Skeletal muscle satellite cell (primary cell): ENCODE data around the gene SLC38A9.

Source experiments
- H3K27me3 ChIP-seq: 2 replicates; pipeline ENCODE4 v1.7.0; 2013; ENCODE audit warnings: low read length; ENCODE audit not compliant: control insufficient read depth, insufficient read depth
- H3K36me3 ChIP-seq: 2 replicates; pipeline ENCODE4 v1.7.0; 2013; ENCODE audit warnings: mild to moderate bottlenecking, control low read depth, low read length; ENCODE audit not compliant: insufficient read depth
- H3K4me1 ChIP-seq: 2 replicates; pipeline ENCODE4 v1.7.0; 2013; ENCODE audit warnings: low read length; ENCODE audit not compliant: control insufficient read depth, insufficient read depth
- H3K4me2 ChIP-seq: 2 replicates; pipeline ENCODE4 v1.7.0; 2013; ENCODE audit warnings: mild to moderate bottlenecking, low read length
- H3K4me3 ChIP-seq: 2 replicates; pipeline ENCODE4 v1.7.0; 2013; ENCODE audit warnings: low read length
- H3K9ac ChIP-seq: 2 replicates; pipeline ENCODE4 v1.7.0; 2013; ENCODE audit warnings: mild to moderate bottlenecking, low read depth, low read length, moderate library complexity
- H3K9me3 ChIP-seq: replicated peaks from 2 replicates; pipeline ENCODE4 v1.7.0; 2013; ENCODE audit warnings: mild to moderate bottlenecking, control low read depth, low read length

The SLC38A9 gene

DNA sequence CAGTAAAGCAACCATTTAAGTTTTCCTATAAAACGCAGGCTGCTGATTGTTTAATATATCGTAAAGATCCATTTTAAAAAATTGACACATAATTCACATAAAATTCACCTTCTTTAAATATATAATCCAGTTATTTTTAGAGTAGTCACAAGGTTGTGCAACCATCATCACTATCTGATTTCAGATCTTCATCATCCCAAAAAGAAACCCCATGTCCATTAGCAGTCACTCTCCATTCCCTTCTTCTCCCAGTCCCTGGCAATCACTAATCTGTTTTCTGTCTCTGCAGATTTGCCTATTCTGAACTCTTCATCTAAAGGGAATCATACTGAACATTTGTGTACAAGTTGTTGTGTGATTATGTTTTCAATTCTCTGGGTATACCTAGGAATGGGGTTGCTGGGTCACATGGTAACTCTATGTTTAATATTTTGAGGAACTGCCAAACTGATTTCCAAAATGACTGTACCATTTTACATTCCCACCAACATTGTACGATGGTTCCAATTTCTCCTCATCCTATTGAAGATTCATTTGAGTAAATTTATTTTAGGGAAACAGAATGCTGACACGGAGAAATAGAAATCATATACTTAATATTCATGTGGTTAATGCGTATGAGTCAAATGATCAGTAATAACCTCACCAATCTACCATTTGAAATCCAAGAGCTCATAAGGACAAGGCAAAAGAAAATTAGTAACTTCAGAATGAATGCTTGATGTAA is 119.6 kb downstream of the SLC38A9 start:
- Histone ChIP-seq H3K27me3 (no peaks in the 10 kb centered on the region), H3K4me2 (no peak overlapping the region), H3K9me3 (no peaks in the 10 kb centered on the region), H3K4me3 (no peak overlapping the region), H3K36me3 (no peaks in the 10 kb centered on the region), H3K9ac (no peak overlapping the region), H3K4me1 (peaks cover 9% of the 10 kb centered on the region)

DNA sequence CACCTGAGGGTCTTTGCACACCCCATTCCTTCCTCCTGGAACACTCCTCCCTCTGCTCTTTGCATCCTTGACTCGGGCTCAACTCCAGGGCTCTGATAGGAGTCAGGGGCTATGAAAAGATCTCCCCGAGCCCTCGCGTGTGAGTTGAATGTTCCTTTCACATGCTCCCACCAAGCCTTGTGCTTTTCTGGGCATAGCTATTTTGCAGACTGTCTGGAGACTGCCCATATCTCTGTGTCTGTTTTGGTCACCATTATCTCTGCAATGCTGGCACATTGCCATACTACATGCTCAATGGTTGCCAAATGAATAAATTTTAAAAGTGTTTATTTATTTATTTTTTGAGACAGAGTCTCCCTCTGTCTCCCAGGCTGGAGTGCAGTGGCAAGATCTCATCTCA is 120.4 kb downstream of the SLC38A9 start:
- H3K4me3 ChIP-seq, result no peak overlapping the region
- H3K4me1 ChIP-seq, result peaks cover under 1% of the 10 kb centered on the region
- no peaks in the 10 kb centered on the region for H3K36me3 ChIP-seq
- H3K9ac ChIP-seq, result no peak overlapping the region
- H3K27me3 ChIP-seq, result no peaks in the 10 kb centered on the region
- H3K9me3 ChIP-seq, result no peaks in the 10 kb centered on the region
- H3K4me2 ChIP-seq, result no peak overlapping the region

DNA sequence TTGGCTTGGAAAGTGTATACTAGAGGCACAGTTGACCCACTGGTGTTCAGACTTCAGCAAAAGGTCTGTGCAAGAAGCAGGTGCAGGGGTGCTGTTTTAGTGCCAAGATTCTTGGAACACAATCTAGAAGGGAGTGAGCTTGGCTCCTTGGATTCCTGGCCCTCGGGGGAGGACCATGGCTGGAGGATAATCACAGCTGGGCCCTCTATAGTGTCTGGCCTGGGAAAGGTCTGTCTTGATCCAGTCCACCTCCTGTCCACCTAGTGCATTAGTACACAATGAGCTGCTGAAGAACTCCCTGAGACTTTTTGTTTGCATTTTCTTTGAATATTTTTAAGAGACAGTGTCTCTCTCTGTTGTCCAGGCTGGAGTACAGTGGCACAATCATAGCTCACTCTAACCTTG is 126.9 kb downstream of the SLC38A9 start:
- Histone ChIP-seq H3K4me1 (no peaks in the 10 kb centered on the region), H3K9me3 (no peaks in the 10 kb centered on the region), H3K4me2 (no peak overlapping the region), H3K27me3 (no peaks in the 10 kb centered on the region), H3K9ac (no peak overlapping the region), H3K4me3 (no peak overlapping the region), H3K36me3 (no peaks in the 10 kb centered on the region)

DNA sequence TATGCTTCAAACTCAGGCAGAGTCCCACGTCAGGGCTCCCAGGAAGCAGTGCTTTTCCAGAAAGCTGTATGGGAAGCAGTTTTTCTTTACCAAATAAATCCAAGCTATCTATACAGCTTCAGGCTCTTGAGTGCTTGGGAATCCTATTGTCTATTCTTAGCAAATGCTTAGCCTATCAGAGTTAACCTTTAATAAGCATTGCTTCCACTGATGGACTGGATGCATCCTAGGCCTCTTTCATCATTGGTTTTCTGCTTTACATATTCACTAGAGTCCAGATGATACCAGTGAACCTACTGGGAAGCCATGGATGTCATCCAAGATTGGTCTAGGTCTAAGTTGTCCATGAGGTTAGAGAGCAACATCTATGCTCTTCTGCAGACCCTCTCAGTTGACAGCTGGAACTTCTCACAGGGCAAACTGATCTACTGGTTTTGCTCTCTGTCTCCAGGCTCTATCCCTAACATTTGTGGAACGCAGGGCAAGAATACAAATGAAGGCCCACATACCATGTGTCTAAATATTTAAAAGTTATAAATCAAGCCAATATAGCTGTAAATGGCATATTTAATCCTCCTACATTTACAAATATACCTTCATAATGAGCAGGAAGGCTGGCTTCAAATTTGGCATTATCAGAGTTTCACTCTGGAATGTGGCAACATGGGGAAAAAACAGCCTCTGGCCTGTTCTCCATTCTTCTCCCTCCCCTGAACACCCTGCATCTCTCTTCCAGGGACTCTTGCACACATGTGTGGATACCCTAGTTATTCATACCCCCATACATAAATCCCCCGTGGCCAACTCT is 127.5 kb downstream of the SLC38A9 start:
- Histone ChIP-seq H3K4me2 (no peak overlapping the region), H3K4me1 (no peaks in the 10 kb centered on the region), H3K36me3 (no peaks in the 10 kb centered on the region), H3K4me3 (no peak overlapping the region), H3K9me3 (no peaks in the 10 kb centered on the region), H3K27me3 (no peaks in the 10 kb centered on the region), H3K9ac (no peak overlapping the region)

DNA sequence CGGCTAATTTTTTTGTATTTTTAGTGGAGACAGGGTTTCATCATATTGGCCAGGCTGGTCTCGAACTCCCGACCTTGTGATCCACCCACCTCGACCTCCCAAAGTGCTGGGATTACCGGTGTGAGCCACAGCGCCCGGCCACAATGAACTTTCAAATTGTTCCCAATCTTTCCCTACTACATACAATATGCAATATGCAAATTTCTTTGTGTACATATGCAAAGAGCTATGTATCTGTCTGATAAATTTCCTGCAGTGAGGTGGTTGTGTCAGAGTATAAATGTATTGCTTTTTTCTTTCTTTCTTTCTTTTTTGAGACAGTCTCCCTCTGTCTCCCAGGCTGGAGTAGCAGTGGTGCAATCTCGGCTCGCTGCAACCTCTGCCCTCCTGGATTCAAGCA is 128.5 kb downstream of the SLC38A9 start:
- no peaks in the 10 kb centered on the region for H3K4me1 ChIP-seq
- no peaks in the 10 kb centered on the region for H3K9me3 ChIP-seq
- no peak overlapping the region for H3K4me2 ChIP-seq
- H3K36me3 ChIP-seq, result no peaks in the 10 kb centered on the region
- no peaks in the 10 kb centered on the region for H3K27me3 ChIP-seq
- no peak overlapping the region for H3K4me3 ChIP-seq
- no peak overlapping the region for H3K9ac ChIP-seq

DNA sequence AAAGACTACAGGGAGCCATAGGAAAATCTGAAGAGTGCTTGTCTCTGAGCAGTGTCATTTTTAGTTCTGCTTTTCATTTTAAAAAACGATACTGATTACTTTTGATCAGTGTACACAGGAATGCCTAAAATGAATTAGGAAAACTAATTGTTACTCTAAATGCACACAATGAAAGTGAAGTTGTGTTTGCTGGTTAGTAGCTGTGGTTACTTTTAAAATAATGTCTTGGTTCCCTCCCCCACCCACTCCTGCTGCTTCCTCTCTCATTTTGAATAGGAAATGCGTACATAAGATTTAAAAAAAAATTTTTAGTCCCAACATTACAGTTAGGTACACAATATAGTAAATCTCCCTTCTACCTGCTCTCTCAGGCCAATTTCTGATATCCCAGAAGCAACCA is 129.9 kb downstream of the SLC38A9 start:
- Histone ChIP-seq H3K9ac (no peak overlapping the region), H3K9me3 (no peaks in the 10 kb centered on the region), H3K36me3 (no peaks in the 10 kb centered on the region), H3K4me1 (peaks cover 4% of the 10 kb centered on the region), H3K4me3 (no peak overlapping the region), H3K27me3 (no peaks in the 10 kb centered on the region), H3K4me2 (no peak overlapping the region)

DNA sequence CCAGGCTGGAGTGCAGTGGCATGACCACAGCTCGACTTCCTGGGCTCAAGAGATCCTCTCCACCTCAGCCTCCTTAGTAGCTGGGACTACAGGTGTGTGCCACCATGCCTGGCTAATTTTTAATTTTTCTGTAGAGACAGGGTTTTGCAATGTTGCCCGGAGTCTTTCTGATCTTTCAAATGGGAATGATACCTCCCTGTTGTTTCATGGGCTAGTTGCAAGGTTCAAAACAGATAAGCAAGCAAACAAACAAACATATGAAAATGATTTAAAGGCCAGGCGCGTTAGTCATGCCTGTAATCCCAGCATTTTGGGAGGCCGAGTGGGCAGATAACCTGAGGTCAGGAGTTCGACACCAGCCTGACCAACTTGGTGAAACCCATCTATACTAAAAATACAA is 132.1 kb downstream of the SLC38A9 start:
- Histone ChIP-seq H3K9ac (no peak overlapping the region), H3K27me3 (no peaks in the 10 kb centered on the region), H3K4me1 (peaks cover 4% of the 10 kb centered on the region), H3K4me2 (no peak overlapping the region), H3K36me3 (no peaks in the 10 kb centered on the region), H3K9me3 (no peaks in the 10 kb centered on the region), H3K4me3 (no peak overlapping the region)

DNA sequence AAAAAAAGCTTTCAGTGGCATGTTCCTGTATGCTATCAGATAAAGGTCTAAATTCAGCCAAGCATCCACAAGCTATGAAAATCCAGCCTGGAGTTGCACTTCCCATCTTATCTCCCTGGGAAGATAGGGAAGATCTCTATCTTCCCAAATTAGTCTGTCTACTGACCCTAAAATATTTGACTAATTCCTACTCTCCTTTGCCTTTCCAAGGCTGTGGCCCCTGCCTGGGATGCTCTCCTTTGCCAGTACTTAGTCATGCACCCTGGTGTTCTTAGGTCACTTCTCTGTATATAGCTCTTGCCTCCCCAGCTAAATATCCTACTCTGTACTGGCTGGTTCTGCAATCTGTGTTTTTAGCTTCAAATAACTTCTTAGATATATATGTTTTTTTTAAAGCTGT is 133.4 kb downstream of the SLC38A9 start:
- H3K36me3 ChIP-seq, result no peaks in the 10 kb centered on the region
- H3K9ac ChIP-seq, result no peak overlapping the region
- no peak overlapping the region for H3K4me3 ChIP-seq
- no peaks in the 10 kb centered on the region for H3K9me3 ChIP-seq
- H3K27me3 ChIP-seq, result no peaks in the 10 kb centered on the region
- no peak overlapping the region for H3K4me2 ChIP-seq
- peaks cover 4% of the 10 kb centered on the region for H3K4me1 ChIP-seq

DNA sequence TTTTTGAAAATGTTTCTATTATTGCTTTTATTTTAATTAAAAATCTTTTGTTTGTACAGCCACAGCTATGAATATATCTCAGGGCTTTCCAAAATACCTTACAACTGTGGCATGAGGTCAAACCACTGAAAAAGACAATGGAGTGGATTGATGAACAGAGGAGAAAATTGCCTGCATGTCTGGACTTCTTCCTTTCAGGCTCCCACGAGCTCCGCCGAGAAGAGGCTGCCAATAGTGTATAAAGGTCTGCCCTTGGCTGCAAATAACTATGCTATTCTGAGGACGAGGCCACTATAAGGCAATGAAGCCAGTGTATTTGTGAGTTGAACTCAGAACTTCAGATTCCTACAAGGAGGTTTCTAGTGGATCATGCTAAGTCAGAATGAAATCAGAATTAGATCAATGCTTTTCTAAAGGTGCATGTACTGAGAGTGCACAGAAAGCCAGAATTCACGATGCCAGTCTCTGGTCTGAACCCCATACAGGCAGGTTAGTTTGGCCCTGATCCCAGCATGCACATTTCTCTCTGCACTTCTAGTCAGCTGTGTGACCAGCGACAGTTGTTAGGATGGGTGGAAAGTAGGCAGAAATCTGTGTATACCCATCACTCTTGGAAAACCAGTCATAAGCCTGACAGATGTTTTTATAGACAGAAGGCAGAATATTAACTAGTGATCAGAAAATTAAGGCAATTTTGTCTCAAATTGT is 134.6 kb downstream of the SLC38A9 start:
- Histone ChIP-seq H3K4me2 (no peak overlapping the region), H3K4me3 (no peak overlapping the region), H3K9me3 (no peaks in the 10 kb centered on the region), H3K4me1 (peaks cover 4% of the 10 kb centered on the region), H3K9ac (no peak overlapping the region), H3K36me3 (no peaks in the 10 kb centered on the region), H3K27me3 (no peaks in the 10 kb centered on the region)

DNA sequence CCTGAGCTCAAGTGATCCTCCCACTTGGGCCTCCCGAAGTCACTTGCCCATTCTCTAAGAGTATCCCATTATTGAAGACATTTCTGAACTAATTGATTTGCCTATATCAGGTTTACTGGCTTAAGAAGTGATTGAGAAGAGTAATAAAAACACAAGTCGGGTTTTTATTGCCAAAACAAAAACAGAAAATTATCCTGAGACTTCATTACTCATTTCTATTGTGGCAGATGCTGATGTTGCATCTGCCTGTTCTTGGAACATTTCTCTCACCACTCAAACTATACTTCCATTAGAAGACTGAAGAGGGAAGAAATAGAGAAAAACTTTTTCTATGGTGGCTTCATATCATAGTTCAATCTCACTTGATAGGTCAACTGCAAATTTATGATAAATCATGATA is 135.5 kb downstream of the SLC38A9 start:
- Histone ChIP-seq H3K9me3 (no peaks in the 10 kb centered on the region), H3K4me1 (peaks cover 4% of the 10 kb centered on the region), H3K9ac (no peak overlapping the region), H3K36me3 (no peaks in the 10 kb centered on the region), H3K4me3 (no peak overlapping the region), H3K4me2 (no peak overlapping the region), H3K27me3 (no peaks in the 10 kb centered on the region)
